Hepatocyte (in vitro differentiated cells): ENCODE results near the gene NTN4. TPM values are rescaled to one million over a fixed set of nuclear protein-coding genes. Genes with fewer than 3 reads are reported as not detected.

Source experiments
- DNase-seq: peaks from one replicate; pipeline ENCODE4 v3.0.0-alpha.2; 2016; ENCODE audit warnings: low spot score
- H2AFZ ChIP-seq: fragments of 200-600 bp; sonication (generic); 2 replicates; pipeline ENCODE4 v1.6.0; 2016; ENCODE audit warnings: antibody characterized with exemption, mild to moderate bottlenecking
- H3K27ac ChIP-seq: fragments of 200-600 bp; sonication (generic); 2 replicates; pipeline ENCODE4 v1.5.1; 2016; ENCODE audit warnings: mild to moderate bottlenecking
- H3K27me3 ChIP-seq: fragments of 200-600 bp; sonication (generic); 2 replicates; pipeline ENCODE4 v1.6.1; 2016
- H3K36me3 ChIP-seq: fragments of 200-600 bp; sonication (generic); replicated peaks from 2 replicates; pipeline ENCODE4 v1.5.1; 2016; ENCODE audit warnings: low read depth; ENCODE audit not compliant: insufficient read depth
- H3K4me1 ChIP-seq: fragments of 200-600 bp; sonication (generic); 2 replicates; pipeline ENCODE4 v1.5.1; 2016; ENCODE audit warnings: mild to moderate bottlenecking, moderate library complexity; ENCODE audit not compliant: insufficient read depth
- H3K4me2 ChIP-seq: fragments of 200-600 bp; sonication (generic); 2 replicates; pipeline ENCODE4 v1.6.0; 2016
- H3K4me3 ChIP-seq: fragments of 200-600 bp; sonication (generic); 2 replicates; pipeline ENCODE4 v1.5.1; 2016; ENCODE audit warnings: mild to moderate bottlenecking
- H3K79me2 ChIP-seq: fragments of 200-600 bp; sonication (generic); 2 replicates; pipeline ENCODE4 v1.6.0; 2017; ENCODE audit warnings: mild to moderate bottlenecking
- H3K9me2 ChIP-seq: fragments of 200-600 bp; sonication (generic); replicated peaks from 2 replicates; pipeline ENCODE4 v1.6.0; 2017; ENCODE audit warnings: mild to moderate bottlenecking; ENCODE audit not compliant: insufficient read depth
- H3K9me3 ChIP-seq: fragments of 200-600 bp; sonication (generic); 2 replicates; pipeline ENCODE4 v1.5.1; 2016; ENCODE audit warnings: low read depth, mild to moderate bottlenecking
- H4K20me1 ChIP-seq: fragments of 200-600 bp; sonication (generic); 2 replicates; pipeline ENCODE4 v1.6.0; 2016; ENCODE audit warnings: mild to moderate bottlenecking; ENCODE audit not compliant: insufficient read depth, poor library complexity, severe bottlenecking
- EZH2 ChIP-seq: fragments of 200-600 bp; sonication (generic); IDR thresholded peaks from 2 replicates; pipeline ENCODE4 v1.6.1; 2016; ENCODE audit warnings: antibody characterized with exemption, mild to moderate bottlenecking, borderline replicate concordance
- EZH2phosphoT487 ChIP-seq: fragments of 200-600 bp; sonication (generic); IDR thresholded peaks from one replicate; pipeline ENCODE4 v1.6.1; 2018; ENCODE audit warnings: antibody characterized with exemption, mild to moderate bottlenecking, low read depth, moderate library complexity; ENCODE audit not compliant: unreplicated experiment, severe bottlenecking
- WGBS: methylation state at CpG from one replicate; pipeline ENCODE4 v1.1.6; 2016; ENCODE audit warnings: low lambda C conversion rate; ENCODE audit errors: missing lambda C conversion rate; 5-methylcytosine and 5-hydroxymethylcytosine counted together
- polyA plus RNA-seq: library from polyadenylated mRNA; unstranded; fragments of >200 nt; fragmentation: Nextera tagmentation; extraction: Ambion mirVana; gene quantifications from 2 replicates; pipeline ENCODE4 v1.2.1, GENCODE V29; 2016
- total RNA-seq: library from RNA; depleted of rRNA; stranded (reverse); fragments of >200 nt; gene quantifications from 2 replicates; pipeline ENCODE4 v1.2.3, GENCODE V29; 2014
- TF ChIP-seq, protein P1 (sequence below): fragments of 200-600 bp; sonication (generic); IDR thresholded peaks from 2 replicates; pipeline ENCODE4 v1.5.1; 2016; ENCODE audit warnings: antibody characterized with exemption, mild to moderate bottlenecking; ENCODE audit not compliant: poor library complexity

NTN4 gene
- 33.5 and 37.0 TPM in 2 replicates for total RNA-seq
- polyA plus RNA-seq = 20.2 and 23.5 TPM in 2 replicates

DNA sequence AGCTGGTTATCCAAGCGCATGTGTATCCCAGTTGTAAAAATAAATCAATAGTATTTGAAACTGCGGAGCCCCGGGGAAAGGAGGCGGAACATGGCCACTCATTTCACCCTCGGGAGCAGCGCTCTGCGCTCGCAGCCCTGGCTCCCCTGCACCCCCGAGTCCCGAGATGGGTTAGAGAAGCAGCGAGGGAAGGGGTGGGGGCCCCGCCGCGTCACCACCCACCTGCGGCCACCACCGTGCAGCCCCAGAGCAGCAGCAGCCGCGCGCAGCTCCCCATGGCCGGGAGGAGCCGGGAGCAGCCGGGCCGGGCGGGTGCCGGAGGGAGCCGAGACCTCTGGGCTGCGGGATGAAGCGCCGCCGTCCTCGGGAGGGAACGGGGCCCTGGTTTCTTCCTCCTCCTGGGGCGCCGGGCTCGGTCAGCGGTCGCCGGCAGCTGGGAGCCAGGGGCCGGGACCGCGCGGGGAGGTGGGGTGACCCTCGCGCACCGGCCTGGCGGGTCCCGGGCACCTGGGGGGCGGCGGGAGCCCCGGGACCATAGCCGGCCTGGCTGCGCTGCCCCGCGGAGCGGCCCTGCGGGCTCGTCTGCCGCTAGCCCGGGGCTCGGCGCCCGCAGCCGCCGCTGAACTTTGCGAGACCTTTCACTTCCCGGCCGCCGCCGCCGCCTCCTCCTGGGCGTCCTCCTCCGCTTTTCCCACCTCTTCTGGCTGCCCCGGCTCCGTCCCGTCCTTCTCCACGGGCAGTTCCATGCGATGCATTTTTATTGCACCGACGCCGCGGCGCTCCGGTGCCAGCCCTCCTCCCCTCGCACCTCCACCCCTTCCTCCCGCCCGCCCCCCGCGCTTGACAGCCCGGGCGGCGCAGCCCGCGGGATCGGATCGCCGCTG lies at the start of gene NTN4:
Gene NTN4, minus strand, starts transcription at position 732 of the 884 bp plus-strand sequence. Its CDS starts 455 bp downstream, at position 277.
- H3K4me1 ChIP-seq = peaks cover 16% of the 10 kb centered on the region
- H3K4me2 ChIP-seq = peak within 1 kb of the TSS; percentile 95
- peaks cover 21% of the 10 kb centered on the region for H3K79me2 ChIP-seq
- peak within 1 kb of the TSS; percentile 84 for H3K4me3 ChIP-seq
- DNase-seq = peak; percentile 65
- peak within 1 kb of the TSS; percentile 87 for H2AFZ ChIP-seq
- no peaks in the 10 kb centered on the region for H4K20me1 ChIP-seq
- no peaks in the 10 kb centered on the region for H3K9me3 ChIP-seq
- no peaks in the 10 kb centered on the region for H3K9me2 ChIP-seq
- peaks cover 6% of the 10 kb centered on the region for H3K27me3 ChIP-seq
- 1% methylated on average over 52 of the region's 96 CpGs for WGBS
- TF ChIP-seq EZH2phosphoT487 (no peak), EZH2 (no peak)
- TF ChIP-seq, protein P1, sequence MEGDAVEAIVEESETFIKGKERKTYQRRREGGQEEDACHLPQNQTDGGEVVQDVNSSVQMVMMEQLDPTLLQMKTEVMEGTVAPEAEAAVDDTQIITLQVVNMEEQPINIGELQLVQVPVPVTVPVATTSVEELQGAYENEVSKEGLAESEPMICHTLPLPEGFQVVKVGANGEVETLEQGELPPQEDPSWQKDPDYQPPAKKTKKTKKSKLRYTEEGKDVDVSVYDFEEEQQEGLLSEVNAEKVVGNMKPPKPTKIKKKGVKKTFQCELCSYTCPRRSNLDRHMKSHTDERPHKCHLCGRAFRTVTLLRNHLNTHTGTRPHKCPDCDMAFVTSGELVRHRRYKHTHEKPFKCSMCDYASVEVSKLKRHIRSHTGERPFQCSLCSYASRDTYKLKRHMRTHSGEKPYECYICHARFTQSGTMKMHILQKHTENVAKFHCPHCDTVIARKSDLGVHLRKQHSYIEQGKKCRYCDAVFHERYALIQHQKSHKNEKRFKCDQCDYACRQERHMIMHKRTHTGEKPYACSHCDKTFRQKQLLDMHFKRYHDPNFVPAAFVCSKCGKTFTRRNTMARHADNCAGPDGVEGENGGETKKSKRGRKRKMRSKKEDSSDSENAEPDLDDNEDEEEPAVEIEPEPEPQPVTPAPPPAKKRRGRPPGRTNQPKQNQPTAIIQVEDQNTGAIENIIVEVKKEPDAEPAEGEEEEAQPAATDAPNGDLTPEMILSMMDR = no peak
- H3K36me3 ChIP-seq = no peaks in the 10 kb centered on the region
- peak within 1 kb of the TSS; percentile 73 for H3K27ac ChIP-seq

DNA sequence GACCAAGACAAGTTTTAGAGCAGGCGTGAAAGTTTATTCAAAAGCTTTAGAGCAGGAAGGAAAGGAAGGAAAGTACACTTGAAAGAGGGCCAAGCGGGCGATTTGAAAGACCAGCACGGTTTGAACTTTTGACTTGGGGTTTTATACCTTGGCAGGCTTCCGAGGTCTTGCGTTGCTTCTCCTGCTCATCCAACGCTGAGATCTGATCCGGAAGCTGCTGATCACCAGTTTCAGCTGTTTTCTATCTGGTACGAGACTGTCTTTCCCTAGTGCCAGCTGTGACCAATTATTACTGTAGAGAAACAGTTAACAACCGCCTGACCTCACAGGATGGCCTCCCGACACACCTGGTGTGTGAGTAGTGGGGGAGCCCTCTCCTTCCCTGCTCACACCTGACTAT lies 47.6 kb upstream of the NTN4 start:
- Histone ChIP-seq H3K36me3 (no peaks in the 10 kb centered on the region), H4K20me1 (no peaks in the 10 kb centered on the region), H3K9me3 (no peaks in the 10 kb centered on the region), H3K4me3 (no peak overlapping the region), H2AFZ (no peak overlapping the region), H3K27ac (no peak overlapping the region), H3K4me2 (peak overlapping the region; percentile 49), H3K9me2 (no peaks in the 10 kb centered on the region), H3K27me3 (no peaks in the 10 kb centered on the region), H3K79me2 (no peaks in the 10 kb centered on the region), H3K4me1 (peaks cover 2% of the 10 kb centered on the region)
- TF ChIP-seq, protein P1 = no peak
- TF ChIP-seq EZH2 = no peak
- TF ChIP-seq EZH2phosphoT487 = no peak
- WGBS = 32% methylated on average over 11 of the region's 11 CpGs
- peak; percentile 41 for DNase-seq

DNA sequence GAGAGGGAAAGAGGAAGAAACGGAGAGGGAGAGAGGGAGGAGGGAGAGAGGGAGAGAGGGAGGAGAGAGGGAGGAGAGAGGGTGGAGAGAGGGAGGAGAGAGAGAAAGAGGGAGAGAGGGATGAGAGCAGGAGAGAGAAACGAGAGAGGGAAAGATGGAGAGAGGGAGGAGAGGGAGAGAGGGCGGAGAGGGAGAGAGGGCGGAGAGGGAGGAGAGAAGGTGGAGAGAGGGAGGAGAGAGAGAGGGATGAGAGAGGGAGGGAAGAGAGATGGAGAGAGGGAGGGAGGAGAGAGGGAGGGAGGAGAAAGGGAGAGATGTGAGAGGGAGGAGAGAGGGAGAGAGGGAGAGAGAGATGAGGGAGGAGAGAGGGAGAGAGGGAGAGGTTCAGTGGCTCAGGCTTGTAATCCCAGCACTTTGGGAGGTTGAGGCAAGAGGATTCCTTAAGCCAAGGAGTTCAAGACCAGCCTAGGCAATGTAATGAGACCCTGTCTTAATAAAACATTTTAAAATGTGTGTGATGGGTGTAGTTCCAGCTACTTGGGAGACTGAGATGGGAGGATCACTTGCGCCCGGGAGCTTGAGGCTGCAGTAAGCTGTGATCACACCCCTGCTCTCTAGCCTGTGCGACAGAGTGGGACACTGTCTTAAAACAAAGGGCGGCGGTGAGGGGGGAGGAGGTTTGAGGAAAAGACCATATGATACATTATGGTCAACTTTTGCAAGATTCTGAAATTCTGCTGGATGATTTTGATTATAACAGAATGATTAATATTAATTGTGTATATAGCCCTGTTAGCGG lies 46.9 kb upstream of the NTN4 start:
- Histone ChIP-seq H4K20me1 (no peaks in the 10 kb centered on the region), H3K4me1 (peaks cover 2% of the 10 kb centered on the region), H3K27me3 (no peaks in the 10 kb centered on the region), H3K27ac (no peak overlapping the region), H3K4me2 (peak overlapping the region; percentile 49), H3K4me3 (no peak overlapping the region), H3K36me3 (no peaks in the 10 kb centered on the region), H3K9me2 (no peaks in the 10 kb centered on the region), H3K79me2 (no peaks in the 10 kb centered on the region), H2AFZ (no peak overlapping the region), H3K9me3 (no peaks in the 10 kb centered on the region)
- 82% methylated on average over 6 of the region's 10 CpGs for WGBS
- TF ChIP-seq EZH2 (no peak), EZH2phosphoT487 (no peak)
- TF ChIP-seq, protein P1 = no peak
- no peak for DNase-seq
